ENCODE data around the gene CCDC136.

CCDC136 gene

DNA sequence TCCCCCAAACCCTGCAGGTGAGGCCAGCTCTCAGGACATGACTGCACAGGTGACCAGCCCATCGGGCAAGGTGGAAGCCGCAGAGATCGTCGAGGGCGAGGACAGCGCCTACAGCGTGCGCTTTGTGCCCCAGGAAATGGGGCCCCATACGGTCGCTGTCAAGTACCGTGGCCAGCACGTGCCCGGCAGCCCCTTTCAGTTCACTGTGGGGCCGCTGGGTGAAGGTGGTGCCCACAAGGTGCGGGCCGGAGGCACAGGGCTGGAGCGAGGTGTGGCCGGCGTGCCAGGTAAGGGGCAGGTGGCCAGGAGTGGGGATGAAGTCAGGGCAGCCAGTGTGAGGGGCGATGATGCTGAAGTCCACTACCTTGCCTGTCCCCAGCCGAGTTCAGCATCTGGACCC lies 62.6 kb downstream of the CCDC136 start:
- no peak overlapping the region for H3K4me3 ChIP-seq (ENCODE audit: low read length)
- no peaks in the 10 kb centered on the region for H3K79me2 ChIP-seq (ENCODE audit: control insufficient read depth, low read length)
- no peak overlapping the region for H3K4me2 ChIP-seq (ENCODE audit: low read length)
- H3K27me3 ChIP-seq (ENCODE audit: control insufficient read depth, low read length): no peaks in the 10 kb centered on the region
- H3K36me3 ChIP-seq (ENCODE audit: control insufficient read depth, low read length): no peaks in the 10 kb centered on the region
- no peaks in the 10 kb centered on the region for H3F3A ChIP-seq (ENCODE audit: control insufficient read depth, insufficient read depth)
- H3K4me1 ChIP-seq (ENCODE audit: control insufficient read depth, low read length): no peaks in the 10 kb centered on the region
- no peak overlapping the region for H3K27ac ChIP-seq (ENCODE audit: low read depth, low read length)
- H3K9me3 ChIP-seq (ENCODE audit: control insufficient read depth, insufficient read depth, low read length): no peaks in the 10 kb centered on the region
- TF ChIP-seq, protein P1, sequence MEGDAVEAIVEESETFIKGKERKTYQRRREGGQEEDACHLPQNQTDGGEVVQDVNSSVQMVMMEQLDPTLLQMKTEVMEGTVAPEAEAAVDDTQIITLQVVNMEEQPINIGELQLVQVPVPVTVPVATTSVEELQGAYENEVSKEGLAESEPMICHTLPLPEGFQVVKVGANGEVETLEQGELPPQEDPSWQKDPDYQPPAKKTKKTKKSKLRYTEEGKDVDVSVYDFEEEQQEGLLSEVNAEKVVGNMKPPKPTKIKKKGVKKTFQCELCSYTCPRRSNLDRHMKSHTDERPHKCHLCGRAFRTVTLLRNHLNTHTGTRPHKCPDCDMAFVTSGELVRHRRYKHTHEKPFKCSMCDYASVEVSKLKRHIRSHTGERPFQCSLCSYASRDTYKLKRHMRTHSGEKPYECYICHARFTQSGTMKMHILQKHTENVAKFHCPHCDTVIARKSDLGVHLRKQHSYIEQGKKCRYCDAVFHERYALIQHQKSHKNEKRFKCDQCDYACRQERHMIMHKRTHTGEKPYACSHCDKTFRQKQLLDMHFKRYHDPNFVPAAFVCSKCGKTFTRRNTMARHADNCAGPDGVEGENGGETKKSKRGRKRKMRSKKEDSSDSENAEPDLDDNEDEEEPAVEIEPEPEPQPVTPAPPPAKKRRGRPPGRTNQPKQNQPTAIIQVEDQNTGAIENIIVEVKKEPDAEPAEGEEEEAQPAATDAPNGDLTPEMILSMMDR (IDR thresholded peaks at IDR 0.05; ENCODE audit: low read depth, low read length, poor library complexity, severe bottlenecking): no peak
- no peak for TF ChIP-seq EZH2phosphoT487 (IDR thresholded peaks at IDR 0.05; ENCODE audit: borderline replicate concordance, low read length)
- no peaks in the 10 kb centered on the region for H4K20me1 ChIP-seq (ENCODE audit: control insufficient read depth, insufficient read depth, low read depth, low read length)
- no peaks in the 10 kb centered on the region for H3K9me2 ChIP-seq (replicated peaks; ENCODE audit: control insufficient read depth, low read length)

DNA sequence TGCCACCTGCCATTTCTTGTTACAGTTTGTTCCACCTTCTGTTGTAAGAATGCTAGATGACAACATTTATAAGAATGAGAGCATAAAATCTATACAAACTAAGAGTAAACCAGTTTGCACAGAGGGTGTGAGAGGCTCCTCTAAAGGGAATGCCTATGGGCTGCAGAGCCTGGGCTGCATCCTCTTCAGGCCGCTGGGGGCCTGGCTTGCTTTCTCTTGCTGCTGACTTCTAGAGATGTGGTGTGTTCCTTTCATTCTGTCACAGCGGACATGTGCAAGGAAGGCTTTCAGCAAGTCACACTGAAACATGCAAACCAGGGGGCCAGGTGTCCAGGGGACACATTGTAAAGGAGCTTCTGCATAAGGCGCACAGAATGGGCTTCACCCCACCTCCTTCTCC lies 63.8 kb downstream of the CCDC136 start:
- H3K79me2 ChIP-seq (ENCODE audit: control insufficient read depth, low read length): no peaks in the 10 kb centered on the region
- TF ChIP-seq EZH2phosphoT487 (IDR thresholded peaks at IDR 0.05; ENCODE audit: borderline replicate concordance, low read length): no peak
- TF ChIP-seq, protein P1 (IDR thresholded peaks at IDR 0.05; ENCODE audit: low read depth, low read length, poor library complexity, severe bottlenecking): no peak
- peaks cover 5% of the 10 kb centered on the region; the same call in 1 of the 2 replicates for H3K4me1 ChIP-seq (ENCODE audit: control insufficient read depth, low read length)
- H4K20me1 ChIP-seq (ENCODE audit: control insufficient read depth, insufficient read depth, low read depth, low read length): no peaks in the 10 kb centered on the region
- H3K27ac ChIP-seq (ENCODE audit: low read depth, low read length): no peak overlapping the region
- no peaks in the 10 kb centered on the region for H3K36me3 ChIP-seq (ENCODE audit: control insufficient read depth, low read length)
- no peak overlapping the region for H3K4me2 ChIP-seq (ENCODE audit: low read length)
- no peaks in the 10 kb centered on the region for H3F3A ChIP-seq (ENCODE audit: control insufficient read depth, insufficient read depth)
- no peaks in the 10 kb centered on the region for H3K9me2 ChIP-seq (replicated peaks; ENCODE audit: control insufficient read depth, low read length)
- no peak overlapping the region for H3K4me3 ChIP-seq (ENCODE audit: low read length)
- H3K27me3 ChIP-seq (ENCODE audit: control insufficient read depth, low read length): no peaks in the 10 kb centered on the region
- no peaks in the 10 kb centered on the region for H3K9me3 ChIP-seq (ENCODE audit: control insufficient read depth, insufficient read depth, low read length)

DNA sequence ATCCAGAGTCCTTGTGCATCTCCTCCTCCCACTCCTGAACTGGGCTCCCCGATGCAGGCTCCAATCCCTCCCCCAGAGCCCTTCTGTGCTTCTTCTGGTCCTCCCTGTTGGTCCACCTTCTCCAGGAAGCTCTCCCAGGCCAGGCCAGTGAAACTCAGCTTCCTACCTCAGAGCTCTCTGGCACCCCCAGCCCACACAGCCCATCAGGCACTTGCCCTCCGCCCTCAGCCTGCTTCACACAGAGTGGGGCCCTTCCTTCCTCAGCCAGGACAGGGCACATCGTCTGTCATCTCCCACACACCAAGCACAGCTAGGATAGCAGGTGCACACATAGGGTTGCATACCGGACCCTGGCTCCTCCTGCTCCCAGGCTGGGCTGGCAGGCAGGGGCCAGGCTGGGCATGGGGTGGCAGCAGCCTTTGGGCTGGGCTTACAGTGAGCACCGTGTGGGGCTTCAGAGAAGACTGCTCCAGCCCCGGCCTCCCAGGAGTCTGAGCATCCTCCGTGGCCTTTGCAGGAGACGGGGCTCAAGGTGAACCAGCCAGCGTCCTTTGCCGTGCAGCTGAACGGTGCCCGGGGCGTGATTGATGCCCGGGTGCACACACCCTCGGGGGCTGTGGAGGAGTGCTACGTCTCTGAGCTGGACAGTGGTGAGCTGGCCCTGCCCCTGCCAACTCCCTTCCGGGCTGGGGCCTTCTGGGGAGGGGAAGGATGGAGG lies 64.4 kb downstream of the CCDC136 start:
- TF ChIP-seq, protein P1 (IDR thresholded peaks at IDR 0.05; ENCODE audit: low read depth, low read length, poor library complexity, severe bottlenecking): no peak
- no peak for TF ChIP-seq EZH2phosphoT487 (IDR thresholded peaks at IDR 0.05; ENCODE audit: borderline replicate concordance, low read length)

More for the DNA sequence above, 64.4 kb downstream of the CCDC136 start:
- no peaks in the 10 kb centered on the region for H3K79me2 ChIP-seq (ENCODE audit: control insufficient read depth, low read length)
- no peak overlapping the region for H3K27ac ChIP-seq (ENCODE audit: low read depth, low read length)
- H3K4me2 ChIP-seq (ENCODE audit: low read length): no peak overlapping the region
- H3K9me2 ChIP-seq (replicated peaks; ENCODE audit: control insufficient read depth, low read length): no peaks in the 10 kb centered on the region
- H3K4me3 ChIP-seq (ENCODE audit: low read length): no peak overlapping the region
- H3K4me1 ChIP-seq (ENCODE audit: control insufficient read depth, low read length): peaks cover 5% of the 10 kb centered on the region; the same call in 1 of the 2 replicates
- H3K27me3 ChIP-seq (ENCODE audit: control insufficient read depth, low read length): no peaks in the 10 kb centered on the region
- no peaks in the 10 kb centered on the region for H3K36me3 ChIP-seq (ENCODE audit: control insufficient read depth, low read length)
- H4K20me1 ChIP-seq (ENCODE audit: control insufficient read depth, insufficient read depth, low read depth, low read length): no peaks in the 10 kb centered on the region
- no peaks in the 10 kb centered on the region for H3F3A ChIP-seq (ENCODE audit: control insufficient read depth, insufficient read depth)
- H3K9me3 ChIP-seq (ENCODE audit: control insufficient read depth, insufficient read depth, low read length): no peaks in the 10 kb centered on the region
